ENCODE data around the gene AZU1. TPM values are rescaled to one million over a fixed set of nuclear protein-coding genes. Genes with fewer than 3 reads are reported as not detected.

The AZU1 gene
- total RNA-seq, 2 donors from 2014 or later = 1.1 TPM; not detected in 1

- peaks cover 43 to 67% of the 10 kb centered on the region in 2 donors for H3K4me1 ChIP-seq (ENCODE audit: control insufficient read depth in 1 of 2, low read depth in 2 of 2)
- H3K4me3 ChIP-seq = peak overlapping the region; percentile 95
- H3K9me3 ChIP-seq = no peaks in the 10 kb centered on the region
- H3K27ac ChIP-seq = peak overlapping the region; percentile 86 to 97
- H3K27me3 ChIP-seq (replicated peaks; ENCODE audit: insufficient read depth) = no peaks in the 10 kb centered on the region
- DNase-seq (ENCODE audit: low spot score) (no peak), ATAC-seq (ENCODE audit: insufficient number of reproducible peaks, low FRiP score, low read depth) (no peak)
- H3K36me3 ChIP-seq = peaks cover 1% of the 10 kb centered on the region
- no peak for TF ChIP-seq CTCF (IDR thresholded peaks at IDR 0.05)
Observed at GRCh38 chr19:798415-799075, 29.1 kb upstream of the AZU1 start.

- peaks cover 8% of the 10 kb centered on the region for H3K36me3 ChIP-seq
- H3K4me3 ChIP-seq = peak overlapping the region; percentile 95
- no peaks in the 10 kb centered on the region for H3K9me3 ChIP-seq
- peak; percentile 16 for TF ChIP-seq CTCF (IDR thresholded peaks at IDR 0.05)
- H3K4me1 ChIP-seq (ENCODE audit: control insufficient read depth in 1 of 2, low read depth in 2 of 2) = peaks cover 43 to 67% of the 10 kb centered on the region in 2 donors
- H3K27me3 ChIP-seq (replicated peaks; ENCODE audit: insufficient read depth) = no peaks in the 10 kb centered on the region
- DNase-seq (ENCODE audit: low spot score) = no peak
- H3K27ac ChIP-seq = no peak overlapping the region
- ATAC-seq (ENCODE audit: insufficient number of reproducible peaks, low FRiP score, low read depth) = no peak
Observed at GRCh38 chr19:799076-799881, 28.4 kb upstream of the AZU1 start.

GRCh38 chr19:800360-801029 is 27.1 kb upstream of the AZU1 start:
- Histone ChIP-seq H3K36me3 (peaks cover 21% of the 10 kb centered on the region), H3K27ac (peak overlapping the region in 1 of 2 donors; percentile 2), H3K4me3 (peak overlapping the region; percentile 95), H3K9me3 (no peaks in the 10 kb centered on the region), H3K27me3 (replicated peaks; ENCODE audit: insufficient read depth) (no peaks in the 10 kb centered on the region), H3K4me1 (ENCODE audit: control insufficient read depth in 1 of 2, low read depth in 2 of 2) (peaks cover 43 to 61% of the 10 kb centered on the region in 2 donors)
- no peak for ATAC-seq (ENCODE audit: insufficient number of reproducible peaks, low FRiP score, low read depth)
- TF ChIP-seq CTCF (IDR thresholded peaks at IDR 0.05) = no peak
- no peak for DNase-seq (ENCODE audit: low spot score)

- no peaks in the 10 kb centered on the region for H3K9me3 ChIP-seq
- H3K36me3 ChIP-seq = peaks cover 28% of the 10 kb centered on the region
- DNase-seq (ENCODE audit: low spot score) = peak; percentile 55
- H3K4me1 ChIP-seq (ENCODE audit: control insufficient read depth in 1 of 2, low read depth in 2 of 2) = peaks cover 39 to 53% of the 10 kb centered on the region in 2 donors
- H3K27me3 ChIP-seq (replicated peaks; ENCODE audit: insufficient read depth) = no peaks in the 10 kb centered on the region
- peak overlapping the region; percentile 14 to 47 for H3K27ac ChIP-seq
- H3K4me3 ChIP-seq = peak overlapping the region; percentile 60
- no peak for TF ChIP-seq CTCF (IDR thresholded peaks at IDR 0.05)
- ATAC-seq (ENCODE audit: insufficient number of reproducible peaks, low FRiP score, low read depth) = no peak
Observed at GRCh38 chr19:801030-801860, 26.4 kb upstream of the AZU1 start.
